Keratinocyte (primary cell): ENCODE results near the gene KLC3. TPM values are rescaled to one million over a fixed set of nuclear protein-coding genes. Genes with fewer than 3 reads are reported as not detected.

Experiments
- DNase-seq: peaks from one replicate; pipeline ENCODE4 v3.0.0-alpha.2; 2011; ENCODE audit warnings: low read depth, missing footprints, low spot score
- FAIRE-seq: peaks from 2 replicates; lab custom pipeline; 2011; peaks lifted over from hg19 to GRCh38; lab: Jason Lieb, UNC
- H2AFZ ChIP-seq: 2 replicates; pipeline ENCODE4 v1.6.0; 2012; ENCODE audit warnings: low read length, control low read depth, inconsistent platforms; ENCODE audit not compliant: control insufficient read depth
- H3K27ac ChIP-seq: 2 replicates; pipeline ENCODE4 v1.5.1; 2011; ENCODE audit warnings: low read length; ENCODE audit not compliant: control insufficient read depth, insufficient read depth
- H3K27me3 ChIP-seq: 3 replicates; pipeline ENCODE4 v1.6.0; 2011; ENCODE audit warnings: low read length; ENCODE audit not compliant: control insufficient read depth, insufficient read depth; ENCODE audit errors: extremely low read depth
- H3K36me3 ChIP-seq, 2 experiments: 2 replicates in 1 of 2; 3 replicates in 1 of 2; pipeline ENCODE4 v1.5.1; 2011; ENCODE audit warnings: low read length in 2 of 2, mild to moderate bottlenecking in 1 of 2; ENCODE audit not compliant: control insufficient read depth in 2 of 2, insufficient read depth in 2 of 2; ENCODE audit errors: extremely low read depth in 1 of 2
- H3K4me1 ChIP-seq: 3 replicates; pipeline ENCODE4 v1.5.1; 2011; ENCODE audit warnings: low read length; ENCODE audit not compliant: control insufficient read depth, insufficient read depth; ENCODE audit errors: extremely low read depth
- H3K4me2 ChIP-seq: 3 replicates; pipeline ENCODE4 v1.6.0; 2011; ENCODE audit warnings: low read depth, low read length; ENCODE audit not compliant: control insufficient read depth, insufficient read depth; ENCODE audit errors: extremely low read depth
- H3K4me3 ChIP-seq, 3 experiments: fragments of 200-600 bp in 1 of 3; sonication (generic) in 1 of 3; 2 replicates in 2 of 3; 3 replicates in 1 of 3; pipeline ENCODE4 v1.5.1; 2011 to 2016; ENCODE audit warnings: low read length in 3 of 3, mild to moderate bottlenecking in 3 of 3, control low read depth in 2 of 3, inconsistent platforms in 1 of 3, low read depth in 1 of 3, mixed read lengths in 1 of 3, mixed run types in 1 of 3, moderate library complexity in 1 of 3; ENCODE audit not compliant: control insufficient read depth in 2 of 3, insufficient read depth in 2 of 3; ENCODE audit errors: extremely low read depth in 1 of 3
- H3K79me2 ChIP-seq: 2 replicates; pipeline ENCODE4 v1.6.0; 2012; ENCODE audit warnings: low read length; ENCODE audit not compliant: control insufficient read depth, insufficient read depth
- H3K9ac ChIP-seq: 3 replicates; pipeline ENCODE4 v1.6.0; 2011; ENCODE audit warnings: low read length; ENCODE audit not compliant: control insufficient read depth, insufficient read depth; ENCODE audit errors: extremely low read depth
- H3K9me1 ChIP-seq: 3 replicates; pipeline ENCODE4 v1.6.0; 2011; ENCODE audit warnings: low read length; ENCODE audit not compliant: control insufficient read depth, insufficient read depth; ENCODE audit errors: extremely low read depth
- H3K9me3 ChIP-seq: 2 replicates; pipeline ENCODE4 v1.5.1; 2012; ENCODE audit warnings: low read depth, low read length; ENCODE audit not compliant: control insufficient read depth
- H4K20me1 ChIP-seq: 3 replicates; pipeline ENCODE4 v1.6.0; 2011; ENCODE audit warnings: low read length; ENCODE audit not compliant: control insufficient read depth, insufficient read depth; ENCODE audit errors: extremely low read depth
- CTCF ChIP-seq, 3 experiments: IDR thresholded peaks in 1 of 3; conservative IDR thresholded peaks in 1 of 3; optimal IDR thresholded peaks in 1 of 3; 2 replicates in 2 of 3; 3 replicates in 1 of 3; pipeline versions ENCODE3 to v1.5.1; 2011; ENCODE audit warnings: low read length in 3 of 3, mild to moderate bottlenecking in 3 of 3, moderate library complexity in 2 of 3, control low read depth in 1 of 3, inconsistent platforms in 1 of 3; ENCODE audit not compliant: insufficient read depth in 2 of 3; ENCODE audit errors: extremely low read depth in 1 of 3
- EZH2 ChIP-seq: IDR thresholded peaks from one replicate; pipeline ENCODE4 v1.6.1; 2012; ENCODE audit warnings: inconsistent platforms, mild to moderate bottlenecking, low read length, moderate library complexity
- dilution Hi-C: fragments of 300-500 bp; cut with MboI; formaldehyde crosslinking; loops from one replicate; pipeline ENCODE4 v1.7.0; 2020; ENCODE audit warnings: low sequenced_read_pairs; ENCODE audit not compliant: extremely low pct_ligation_motif_present
- polyA plus RNA-seq, 5 experiments: library from polyadenylated mRNA; depleted of rRNA in 3 of 5; stranded (reverse) in 3 of 5; stranded (forward) in 1 of 5; unstranded in 1 of 5; fragments of >200 nt; gene quantifications; 1 replicate in 1 of 5; 2 replicates in 3 of 5; 3 replicates in 1 of 5; pipeline versions ENCODE4 v1.2.1 to v1.2.3, GENCODE V29; 2011 to 2012; ENCODE audit warnings: missing spikeins in 2 of 5, low read depth in 1 of 5, low replicate concordance in 1 of 5

The KLC3 gene
- polyA plus RNA-seq, 1 donor (not counting 4 experiments of a cell fraction or from before 2014, with no cell fraction given) = 14.7 TPM

GRCh38 chr19:45306040-45306439, 34.5 kb upstream of the KLC3 start:
- H3K4me2 ChIP-seq = peak overlapping the region; percentile 62
- H3K27ac ChIP-seq = no peak overlapping the region
- DNase-seq = no peak
- H3K4me3 ChIP-seq = peak overlapping the region in 1 of 3 experiments; percentile 13
- peaks cover 0 to 2% of the 10 kb centered on the region in 2 experiments for H3K36me3 ChIP-seq
- peaks cover 12% of the 10 kb centered on the region for H3K4me1 ChIP-seq
- no peak overlapping the region for H3K9ac ChIP-seq
- no peaks in the 10 kb centered on the region for H4K20me1 ChIP-seq
- no peaks in the 10 kb centered on the region for H3K9me3 ChIP-seq
- H3K9me1 ChIP-seq = no peaks in the 10 kb centered on the region
- TF ChIP-seq EZH2 = no peak
- no peak for TF ChIP-seq CTCF (optimal IDR thresholded peaks at IDR 0.05 in 1 of 3, IDR thresholded peaks at IDR 0.05 in 1 of 3, conservative IDR thresholded peaks at IDR 0.05 in 1 of 3; ENCODE audit: extremely low read depth in 1 of 3, insufficient read depth in 2 of 3, low read length in 3 of 3)
- peak; percentile 77 for FAIRE-seq
- dilution Hi-C loops = no loop called here
- no peaks in the 10 kb centered on the region for H3K79me2 ChIP-seq
- no peaks in the 10 kb centered on the region for H3K27me3 ChIP-seq
- no peak overlapping the region for H2AFZ ChIP-seq

- DNase-seq (no peak), FAIRE-seq (no peak)
- dilution Hi-C loops = no loop called here
- TF ChIP-seq EZH2 = no peak
- TF ChIP-seq CTCF (optimal IDR thresholded peaks at IDR 0.05 in 1 of 3, IDR thresholded peaks at IDR 0.05 in 1 of 3, conservative IDR thresholded peaks at IDR 0.05 in 1 of 3; ENCODE audit: extremely low read depth in 1 of 3, insufficient read depth in 2 of 3, low read length in 3 of 3) = no peak
- Histone ChIP-seq H3K9me1 (no peaks in the 10 kb centered on the region), H4K20me1 (no peaks in the 10 kb centered on the region), H2AFZ (no peak overlapping the region), H3K4me1 (peaks cover 12% of the 10 kb centered on the region), H3K9ac (no peak overlapping the region), H3K27me3 (no peaks in the 10 kb centered on the region), H3K9me3 (no peaks in the 10 kb centered on the region), H3K36me3 (peaks cover 0 to 2% of the 10 kb centered on the region in 2 experiments), H3K4me3 (no peak overlapping the region), H3K79me2 (no peaks in the 10 kb centered on the region), H3K4me2 (peak overlapping the region; percentile 62), H3K27ac (no peak overlapping the region)
Measured at GRCh38 chr19:45306518-45307027, 34.0 kb upstream of the KLC3 start.
